HG02852 (cell line): Measurements from ENCODE around the gene NDUFAF5.

Source experiments
- ATAC-seq: cut with Tn5 transposase; IDR thresholded peaks from one replicate; pipeline ENCODE4 v1.9.1; 2021; ENCODE audit warnings: mild to moderate bottlenecking, moderate library complexity; ENCODE audit not compliant: unreplicated experiment

NDUFAF5 gene

GRCh38 chr20:13775867-13776266 is 9.0 kb upstream of the NDUFAF5 start:
- no peak for ATAC-seq

GRCh38 chr20:13777171-13777601 is 7.6 kb upstream of the NDUFAF5 start:
- peak; percentile 70 for ATAC-seq

- ATAC-seq, result peak; percentile 51
Measured at GRCh38 chr20:13778827-13779226, 6.0 kb upstream of the NDUFAF5 start.

- ATAC-seq, result no peak
Measured at GRCh38 chr20:13783528-13783927, 1.3 kb upstream of the NDUFAF5 start.

- peak; percentile 14 for ATAC-seq
Measured at GRCh38 chr20:13784271-13784892, 446 bp upstream of the NDUFAF5 start.

- no peak for ATAC-seq
Measured at GRCh38 chr20:13786143-13786828, 1.5 kb downstream of the NDUFAF5 start.

GRCh38 chr20:13788167-13788834 is 3.5 kb downstream of the NDUFAF5 start:
- ATAC-seq, result peak; percentile 35

- no peak for ATAC-seq
Measured at GRCh38 chr20:13790708-13791107, 5.9 kb downstream of the NDUFAF5 start.

- ATAC-seq, result no peak
Measured at GRCh38 chr20:13791540-13792459, 7.0 kb downstream of the NDUFAF5 start.

- ATAC-seq, result no peak
Measured at GRCh38 chr20:13793001-13793400, 8.2 kb downstream of the NDUFAF5 start.

- no peak for ATAC-seq
Measured at GRCh38 chr20:13794667-13795066, 9.8 kb downstream of the NDUFAF5 start.

- no peak for ATAC-seq
Measured at GRCh38 chr20:13799040-13799439, 14.2 kb downstream of the NDUFAF5 start.

GRCh38 chr20:13799974-13800373 is 15.1 kb downstream of the NDUFAF5 start:
- ATAC-seq, result no peak

- no peak for ATAC-seq
Measured at GRCh38 chr20:13800728-13801134, 15.9 kb downstream of the NDUFAF5 start.

- ATAC-seq, result no peak
Measured at GRCh38 chr20:13809373-13809772, 24.5 kb downstream of the NDUFAF5 start.

GRCh38 chr20:13809855-13810254 is 25.0 kb downstream of the NDUFAF5 start:
- ATAC-seq, result no peak

- no peak for ATAC-seq
Measured at GRCh38 chr20:13810446-13810845, 25.6 kb downstream of the NDUFAF5 start.

GRCh38 chr20:13813910-13814309 is 29.1 kb downstream of the NDUFAF5 start:
- ATAC-seq, result no peak

- no peak for ATAC-seq
Measured at GRCh38 chr20:13814672-13815071, 29.8 kb downstream of the NDUFAF5 start.

- ATAC-seq, result no peak
Measured at GRCh38 chr20:13816757-13817156, 31.9 kb downstream of the NDUFAF5 start.

- no peak for ATAC-seq
Measured at GRCh38 chr20:13817342-13817741, 32.5 kb downstream of the NDUFAF5 start.
